OCI-LY7 (cell line): ENCODE data around the gene PLCD4.

Source experiments
- EZH2phosphoT487 ChIP-seq: fragments of 200-600 bp; sonication (generic); IDR thresholded peaks from 2 replicates; pipeline ENCODE4 v1.6.1; 2018; ENCODE audit warnings: low read depth, borderline replicate concordance, mild to moderate bottlenecking, mixed run types, antibody characterized with exemption, low read length, moderate library complexity, mixed read lengths
- TF ChIP-seq, protein P1 (sequence below): fragments of 200-600 bp; sonication (generic); conservative IDR thresholded peaks from 2 replicates; pipeline ENCODE4 v1.5.1; 2014; ENCODE audit warnings: mild to moderate bottlenecking, antibody characterized with exemption, low read length, moderate library complexity, mixed read lengths

DNA sequence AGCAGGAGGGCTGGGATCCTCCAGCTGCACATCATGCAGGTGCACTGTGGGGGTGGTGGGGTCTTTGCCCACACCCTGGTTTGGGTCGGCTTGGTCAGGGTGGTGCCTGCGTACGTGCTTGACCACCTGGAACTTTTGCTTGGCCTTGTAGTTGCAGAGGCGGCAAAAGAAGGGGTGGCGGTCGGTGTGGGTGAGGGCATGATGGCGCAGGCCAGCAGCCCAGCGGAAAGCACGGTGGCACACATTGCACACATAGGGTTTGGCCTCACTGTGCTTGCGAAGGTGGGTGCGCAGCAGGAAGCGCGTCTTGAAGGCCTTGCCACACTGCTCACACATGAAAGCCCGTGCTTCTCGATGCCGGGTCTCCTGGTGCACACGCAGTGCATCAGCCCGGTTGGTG is 30.7 kb downstream of the PLCD4 start:
- TF ChIP-seq, protein P1, sequence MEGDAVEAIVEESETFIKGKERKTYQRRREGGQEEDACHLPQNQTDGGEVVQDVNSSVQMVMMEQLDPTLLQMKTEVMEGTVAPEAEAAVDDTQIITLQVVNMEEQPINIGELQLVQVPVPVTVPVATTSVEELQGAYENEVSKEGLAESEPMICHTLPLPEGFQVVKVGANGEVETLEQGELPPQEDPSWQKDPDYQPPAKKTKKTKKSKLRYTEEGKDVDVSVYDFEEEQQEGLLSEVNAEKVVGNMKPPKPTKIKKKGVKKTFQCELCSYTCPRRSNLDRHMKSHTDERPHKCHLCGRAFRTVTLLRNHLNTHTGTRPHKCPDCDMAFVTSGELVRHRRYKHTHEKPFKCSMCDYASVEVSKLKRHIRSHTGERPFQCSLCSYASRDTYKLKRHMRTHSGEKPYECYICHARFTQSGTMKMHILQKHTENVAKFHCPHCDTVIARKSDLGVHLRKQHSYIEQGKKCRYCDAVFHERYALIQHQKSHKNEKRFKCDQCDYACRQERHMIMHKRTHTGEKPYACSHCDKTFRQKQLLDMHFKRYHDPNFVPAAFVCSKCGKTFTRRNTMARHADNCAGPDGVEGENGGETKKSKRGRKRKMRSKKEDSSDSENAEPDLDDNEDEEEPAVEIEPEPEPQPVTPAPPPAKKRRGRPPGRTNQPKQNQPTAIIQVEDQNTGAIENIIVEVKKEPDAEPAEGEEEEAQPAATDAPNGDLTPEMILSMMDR, result no peak
- no peak for TF ChIP-seq EZH2phosphoT487
